ENCODE results near the gene CENPC. TPM values are rescaled to one million over a fixed set of nuclear protein-coding genes. Genes with fewer than 3 reads are reported as not detected.

Gene CENPC
- total RNA-seq, 1 donor from 2014 or later, result 28.4 TPM

GRCh38 chr4:67550451-67550850 is 5.1 kb upstream of the CENPC start:
- no peaks in the 10 kb centered on the region for H3K9me3 Mint-ChIP-seq
- no peak overlapping the region for H3K27ac Mint-ChIP-seq
- H3K4me3 Mint-ChIP-seq, result no peak overlapping the region
- H3K27me3 Mint-ChIP-seq (ENCODE audit: low read depth), result no peaks in the 10 kb centered on the region
- DNase-seq (ENCODE audit: low spot score in 2 of 2, unreplicated experiment in 2 of 2), result no peak
- H3K4me1 Mint-ChIP-seq, result peaks cover 8% of the 10 kb centered on the region
- TF ChIP-seq, protein P1, sequence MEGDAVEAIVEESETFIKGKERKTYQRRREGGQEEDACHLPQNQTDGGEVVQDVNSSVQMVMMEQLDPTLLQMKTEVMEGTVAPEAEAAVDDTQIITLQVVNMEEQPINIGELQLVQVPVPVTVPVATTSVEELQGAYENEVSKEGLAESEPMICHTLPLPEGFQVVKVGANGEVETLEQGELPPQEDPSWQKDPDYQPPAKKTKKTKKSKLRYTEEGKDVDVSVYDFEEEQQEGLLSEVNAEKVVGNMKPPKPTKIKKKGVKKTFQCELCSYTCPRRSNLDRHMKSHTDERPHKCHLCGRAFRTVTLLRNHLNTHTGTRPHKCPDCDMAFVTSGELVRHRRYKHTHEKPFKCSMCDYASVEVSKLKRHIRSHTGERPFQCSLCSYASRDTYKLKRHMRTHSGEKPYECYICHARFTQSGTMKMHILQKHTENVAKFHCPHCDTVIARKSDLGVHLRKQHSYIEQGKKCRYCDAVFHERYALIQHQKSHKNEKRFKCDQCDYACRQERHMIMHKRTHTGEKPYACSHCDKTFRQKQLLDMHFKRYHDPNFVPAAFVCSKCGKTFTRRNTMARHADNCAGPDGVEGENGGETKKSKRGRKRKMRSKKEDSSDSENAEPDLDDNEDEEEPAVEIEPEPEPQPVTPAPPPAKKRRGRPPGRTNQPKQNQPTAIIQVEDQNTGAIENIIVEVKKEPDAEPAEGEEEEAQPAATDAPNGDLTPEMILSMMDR (IDR thresholded peaks at IDR 0.05; ENCODE audit: unreplicated experiment), result no peak
- no peaks in the 10 kb centered on the region for H3K36me3 Mint-ChIP-seq

DNA sequence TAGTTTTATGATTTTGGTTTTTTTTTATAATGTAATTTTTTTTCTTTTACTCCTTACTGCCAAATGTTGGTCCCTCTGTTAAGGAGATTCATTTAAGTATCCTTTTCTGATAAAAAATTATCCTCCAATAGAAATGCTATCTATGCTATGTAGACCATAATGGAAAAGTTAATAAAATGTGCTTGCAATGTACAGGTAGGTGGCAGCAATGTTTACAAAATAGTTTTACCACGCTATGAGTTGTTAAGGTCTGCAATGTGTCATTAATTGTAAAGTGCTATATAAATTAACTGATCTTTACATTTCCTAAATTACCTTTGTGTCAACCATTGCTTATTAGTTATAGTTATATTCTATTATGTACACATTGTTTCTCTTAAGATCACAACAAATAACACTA is 3.8 kb upstream of the CENPC start:
- no peaks in the 10 kb centered on the region for H3K27me3 Mint-ChIP-seq (ENCODE audit: low read depth)
- TF ChIP-seq, protein P1 (IDR thresholded peaks at IDR 0.05; ENCODE audit: unreplicated experiment), result no peak
- H3K4me1 Mint-ChIP-seq, result peaks cover 11% of the 10 kb centered on the region
- H3K9me3 Mint-ChIP-seq, result no peaks in the 10 kb centered on the region
- DNase-seq (ENCODE audit: low spot score in 2 of 2, unreplicated experiment in 2 of 2), result no peak
- H3K4me3 Mint-ChIP-seq, result no peak overlapping the region
- H3K27ac Mint-ChIP-seq, result no peak overlapping the region
- H3K36me3 Mint-ChIP-seq, result no peaks in the 10 kb centered on the region

DNA sequence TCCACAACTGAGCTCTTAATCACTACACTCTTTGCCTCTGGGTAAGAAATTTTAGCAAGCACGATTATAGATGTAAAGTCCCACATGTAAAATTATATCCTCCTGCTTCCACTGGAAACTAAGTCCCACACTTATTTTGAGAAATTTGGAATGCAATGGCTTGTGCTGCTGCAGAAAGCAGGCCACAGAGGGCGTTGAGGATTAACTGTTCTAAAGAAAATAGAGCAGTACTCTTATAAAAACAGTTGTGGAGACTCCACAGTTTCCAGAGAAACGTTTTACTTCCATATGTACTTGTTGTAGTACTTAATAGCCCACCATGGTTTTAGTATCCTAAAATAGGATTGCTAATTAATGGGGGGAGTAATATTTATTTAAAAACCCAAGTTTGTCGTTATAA is 1.7 kb upstream of the CENPC start:
- no peak for DNase-seq (ENCODE audit: low spot score in 2 of 2, unreplicated experiment in 2 of 2)
- no peaks in the 10 kb centered on the region for H3K27me3 Mint-ChIP-seq (ENCODE audit: low read depth)
- no peak overlapping the region for H3K27ac Mint-ChIP-seq
- peaks cover 3% of the 10 kb centered on the region for H3K36me3 Mint-ChIP-seq
- H3K9me3 Mint-ChIP-seq, result no peaks in the 10 kb centered on the region
- peaks cover 21% of the 10 kb centered on the region for H3K4me1 Mint-ChIP-seq
- H3K4me3 Mint-ChIP-seq, result peak overlapping the region; percentile 20
- TF ChIP-seq, protein P1 (IDR thresholded peaks at IDR 0.05; ENCODE audit: unreplicated experiment), result no peak

- no peaks in the 10 kb centered on the region for H3K27me3 Mint-ChIP-seq (ENCODE audit: low read depth)
- TF ChIP-seq, protein P1 (IDR thresholded peaks at IDR 0.05; ENCODE audit: unreplicated experiment), result no peak
- no peak for DNase-seq (ENCODE audit: low spot score in 2 of 2, unreplicated experiment in 2 of 2)
- peaks cover 9% of the 10 kb centered on the region for H3K36me3 Mint-ChIP-seq
- peaks cover 18% of the 10 kb centered on the region for H3K4me1 Mint-ChIP-seq
- H3K4me3 Mint-ChIP-seq, result peak overlapping the region; percentile 98
- H3K27ac Mint-ChIP-seq, result no peak overlapping the region
- no peaks in the 10 kb centered on the region for H3K9me3 Mint-ChIP-seq
These were observed 677 bp upstream of the CENPC start for GRCh38 chr4:67546004-67546356.

- DNase-seq (ENCODE audit: low spot score in 2 of 2, unreplicated experiment in 2 of 2), result no peak
- H3K9me3 Mint-ChIP-seq, result no peaks in the 10 kb centered on the region
- H3K27me3 Mint-ChIP-seq (ENCODE audit: low read depth), result no peaks in the 10 kb centered on the region
- H3K4me1 Mint-ChIP-seq, result peaks cover 18% of the 10 kb centered on the region
- no peak overlapping the region for H3K4me3 Mint-ChIP-seq
- TF ChIP-seq, protein P1 (IDR thresholded peaks at IDR 0.05; ENCODE audit: unreplicated experiment), result no peak
- no peak overlapping the region for H3K27ac Mint-ChIP-seq
- H3K36me3 Mint-ChIP-seq, result peaks cover 25% of the 10 kb centered on the region
These were observed 3.2 kb downstream of the CENPC start for GRCh38 chr4:67542076-67542475.

DNA sequence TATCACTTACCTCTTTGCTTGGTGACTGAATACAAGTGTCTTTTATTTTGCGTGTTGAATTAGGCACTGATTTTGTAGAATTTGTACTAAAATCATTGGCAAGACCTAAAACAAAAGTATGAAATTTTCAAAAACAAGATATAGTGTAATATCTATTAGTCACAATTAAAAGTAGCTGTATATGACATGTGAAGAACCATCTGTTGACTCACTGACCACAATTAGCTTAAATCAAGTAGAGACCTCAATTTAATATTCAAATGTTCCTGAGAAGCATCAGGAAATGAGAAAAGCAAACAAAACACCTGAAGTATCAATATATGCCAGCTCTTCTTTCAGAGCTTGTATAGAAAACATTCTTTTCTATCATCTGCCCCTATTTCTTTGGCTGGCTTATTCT is 5.5 kb downstream of the CENPC start:
- Mint-ChIP-seq H3K27me3 (ENCODE audit: low read depth) (no peaks in the 10 kb centered on the region), H3K27ac (no peak overlapping the region)

More for the DNA sequence above, 5.5 kb downstream of the CENPC start:
- DNase-seq (ENCODE audit: low spot score in 2 of 2, unreplicated experiment in 2 of 2), result no peak
- Mint-ChIP-seq H3K4me1 (peaks cover 18% of the 10 kb centered on the region), H3K9me3 (no peaks in the 10 kb centered on the region), H3K36me3 (peaks cover 34% of the 10 kb centered on the region), H3K4me3 (no peak overlapping the region)
- TF ChIP-seq, protein P1 (IDR thresholded peaks at IDR 0.05; ENCODE audit: unreplicated experiment), result no peak
